ENCODE results near the gene MUC20.
"Not testable (repeated sequence)": the region's sequence is repeated elsewhere in the genome, so short reads cannot be mapped to it uniquely, and the experiment has no call there.

GRCh38 chr3:195737782-195738181, 17.0 kb downstream of the MUC20 start:
- TF ChIP-seq CTCF, POLR2A (IDR thresholded peaks at IDR 0.05): not testable (repeated sequence)

All from right lobe of liver (tissue), 4 donors.